ENCODE results near the gene OR11L1.

The OR11L1 gene, protein sequence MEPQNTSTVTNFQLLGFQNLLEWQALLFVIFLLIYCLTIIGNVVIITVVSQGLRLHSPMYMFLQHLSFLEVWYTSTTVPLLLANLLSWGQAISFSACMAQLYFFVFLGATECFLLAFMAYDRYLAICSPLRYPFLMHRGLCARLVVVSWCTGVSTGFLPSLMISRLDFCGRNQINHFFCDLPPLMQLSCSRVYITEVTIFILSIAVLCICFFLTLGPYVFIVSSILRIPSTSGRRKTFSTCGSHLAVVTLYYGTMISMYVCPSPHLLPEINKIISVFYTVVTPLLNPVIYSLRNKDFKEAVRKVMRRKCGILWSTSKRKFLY

GRCh38 chr1:247841796-247842195 lies at the start of gene OR11L1:
Gene OR11L1, minus strand, starts transcription at chr1:247841896. Its CDS starts 0 bp downstream, at chr1:247841896.
- DNase-seq: no peak

GRCh38 chr1:247884797-247885413 lies 43.2 kb upstream of the OR11L1 start:
- no peak for DNase-seq

GRCh38 chr1:247883346-247883745 lies 41.6 kb upstream of the OR11L1 start:
- DNase-seq: no peak

DNA sequence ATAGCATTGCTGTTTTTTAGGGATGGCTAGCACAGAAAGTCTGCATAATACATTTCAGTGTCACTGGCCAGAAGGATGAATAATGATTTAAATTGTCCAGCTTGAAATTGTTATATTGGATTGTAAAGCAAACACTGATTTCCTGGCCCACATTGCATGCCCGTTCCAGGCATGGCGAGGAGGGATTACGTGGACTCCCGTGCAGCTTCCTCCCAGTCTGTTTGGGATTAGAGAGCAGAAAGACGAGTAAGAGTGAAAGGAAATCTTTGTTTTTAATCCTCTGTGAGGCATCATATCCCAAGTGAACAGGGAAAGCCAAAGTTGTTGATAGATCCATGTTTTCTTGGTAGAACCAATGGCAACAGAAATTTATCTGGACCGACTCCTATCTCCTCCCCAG lies 23.7 kb upstream of the OR11L1 start:
- DNase-seq: no peak

- DNase-seq: no peak
Measured at GRCh38 chr1:247864644-247865043, 22.9 kb upstream of the OR11L1 start.

GRCh38 chr1:247862756-247863155 lies 21.1 kb upstream of the OR11L1 start:
- no peak for DNase-seq

DNA sequence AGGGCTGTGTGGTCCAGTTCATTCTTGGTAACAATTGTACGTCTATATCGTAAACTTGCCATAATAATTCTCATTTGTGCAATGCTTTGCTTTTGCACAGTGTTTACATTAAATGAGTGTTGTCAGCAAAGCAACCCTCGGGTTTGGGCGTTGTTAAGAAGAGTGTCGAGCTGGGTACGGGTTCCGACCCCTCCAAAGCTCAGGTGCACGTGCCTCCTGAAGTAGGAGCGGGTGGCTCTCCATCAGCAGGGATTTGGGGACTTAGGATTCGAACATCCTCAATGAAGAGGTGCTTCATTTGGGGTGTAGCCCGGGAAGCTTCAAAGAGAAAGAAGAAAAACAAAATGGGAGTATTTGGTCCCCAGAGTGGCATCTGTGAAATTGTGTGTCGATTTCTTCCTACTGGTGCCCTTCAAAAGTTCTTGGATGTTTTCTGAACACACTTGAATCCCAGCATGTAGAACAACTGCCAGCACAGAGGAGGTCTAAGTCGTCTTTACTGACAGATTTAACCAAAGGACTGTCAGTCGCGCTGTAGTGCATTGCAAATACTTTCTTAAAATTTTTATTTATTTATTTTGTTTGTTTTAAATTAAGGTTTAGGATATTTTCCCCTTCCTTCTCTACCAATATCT lies 16.4 kb upstream of the OR11L1 start:
- DNase-seq: no peak

GRCh38 chr1:247857069-247857984 lies 15.6 kb upstream of the OR11L1 start, which contains the start of gene TRIM58:
Gene TRIM58, plus strand, starts transcription at chr1:247857187. Its CDS starts 60 bp downstream, at chr1:247857247.
- DNase-seq: no peak

DNA sequence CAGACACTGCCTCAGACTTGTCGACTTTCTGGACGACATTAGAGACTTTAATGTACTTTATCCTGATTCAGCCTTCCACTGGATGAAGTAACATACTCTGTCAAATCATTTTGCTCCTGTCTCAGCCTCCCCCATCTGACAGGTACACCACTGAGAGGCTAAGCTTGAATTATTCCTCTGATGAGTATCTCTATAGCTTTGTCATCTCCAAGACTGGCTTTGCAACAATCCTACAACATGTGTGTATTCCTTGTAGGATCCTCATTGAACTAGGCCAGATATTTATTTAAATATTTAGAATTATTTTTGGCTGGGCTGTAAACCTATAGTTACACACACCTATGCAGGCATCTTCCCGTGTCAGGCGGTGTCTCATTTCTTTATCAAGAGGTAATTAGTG lies 14.2 kb upstream of the OR11L1 start:
- DNase-seq: no peak

GRCh38 chr1:247854899-247855545 lies 13.3 kb upstream of the OR11L1 start:
- DNase-seq: no peak

GRCh38 chr1:247849616-247850015 lies 7.9 kb upstream of the OR11L1 start:
- no peak for DNase-seq

DNA sequence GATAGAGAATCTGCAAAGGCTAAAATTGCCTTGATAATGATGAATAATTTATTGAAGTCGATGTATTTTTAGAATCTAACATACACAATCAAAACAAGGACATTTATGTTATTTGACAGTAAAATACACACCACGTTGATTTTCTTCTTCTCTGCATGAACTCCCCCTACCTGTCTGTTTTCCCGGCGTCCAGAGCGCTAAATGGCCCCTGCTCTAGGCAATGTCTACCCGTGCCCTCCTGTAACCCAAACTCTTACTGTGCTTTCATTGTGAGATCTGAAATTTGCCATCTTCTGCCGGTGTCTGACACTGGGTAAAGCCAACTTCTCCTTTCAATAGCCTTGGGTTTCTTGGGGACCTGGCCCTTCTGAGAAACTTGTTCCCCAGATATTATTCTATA lies 6.7 kb upstream of the OR11L1 start:
- DNase-seq: no peak

- DNase-seq: no peak
Measured at GRCh38 chr1:247845693-247846017, 4.0 kb upstream of the OR11L1 start.

DNA sequence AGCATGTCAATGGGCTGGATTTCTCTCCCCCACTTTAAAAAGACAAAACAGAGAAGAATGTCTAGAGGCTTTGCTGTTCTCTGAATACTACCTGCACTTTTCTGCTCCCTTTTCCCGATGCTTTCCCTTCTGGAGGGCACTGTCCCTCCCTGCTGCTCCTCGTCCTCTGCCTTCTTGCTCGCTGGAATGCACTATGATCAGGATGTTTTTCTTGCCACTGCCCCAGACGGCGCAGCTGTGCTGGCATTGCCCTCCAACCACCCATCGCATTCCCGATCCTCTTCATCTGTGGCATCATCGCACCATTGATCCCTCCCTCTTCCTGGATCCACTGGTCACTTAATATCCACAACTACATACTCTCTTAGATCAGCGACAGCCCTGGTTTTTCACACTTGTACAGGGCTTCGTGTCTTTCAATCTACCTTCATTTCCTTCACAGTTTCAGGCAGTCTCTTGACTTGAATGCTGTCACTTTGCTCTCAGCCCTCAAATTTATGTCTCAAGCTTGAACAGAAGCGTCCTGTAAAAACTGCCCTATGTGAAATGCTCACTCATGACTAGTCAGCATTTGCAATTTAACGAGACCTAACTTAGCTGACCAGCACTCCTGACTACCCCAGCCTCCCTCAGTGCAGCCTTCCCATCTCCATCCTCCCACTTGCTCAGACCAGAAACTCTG lies 3.5 kb upstream of the OR11L1 start:
- DNase-seq: no peak

- DNase-seq: no peak
Measured at GRCh38 chr1:247843411-247843810, 1.7 kb upstream of the OR11L1 start.

GRCh38 chr1:247840818-247841217 lies 878 bp downstream of the OR11L1 start:
- DNase-seq: no peak

- no peak for DNase-seq
Measured at GRCh38 chr1:247833601-247834000, 8.1 kb downstream of the OR11L1 start.

GRCh38 chr1:247829656-247830055 lies 12.0 kb downstream of the OR11L1 start:
- DNase-seq: no peak

- no peak for DNase-seq
Measured at GRCh38 chr1:247825362-247825761, 16.3 kb downstream of the OR11L1 start.

GRCh38 chr1:247824023-247824422 lies 17.7 kb downstream of the OR11L1 start, which contains the start of gene OR14A16:
Gene OR14A16, minus strand, starts transcription at chr1:247824119. Its CDS starts 8,390 bp downstream, at chr1:247815729.
- DNase-seq: no peak

DNA sequence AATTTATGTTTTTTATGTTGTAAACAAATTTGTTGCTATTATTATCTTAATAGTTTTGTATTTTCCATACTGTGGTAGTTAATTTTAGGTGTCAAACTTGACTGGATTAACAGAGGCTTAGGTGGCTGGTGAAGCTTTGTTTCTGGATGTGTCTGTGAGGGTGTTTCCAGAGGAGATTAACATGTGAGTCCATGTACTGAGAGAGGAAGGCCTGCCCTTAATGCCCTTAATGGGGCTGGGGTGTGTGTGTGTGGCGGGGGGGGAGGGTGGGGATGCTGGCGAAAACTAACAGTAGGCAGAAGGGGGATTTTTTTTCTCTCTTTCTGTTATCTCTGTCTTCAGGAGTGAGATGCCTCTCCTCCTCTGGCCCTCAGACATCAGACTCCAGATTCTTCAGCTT lies 19.6 kb downstream of the OR11L1 start:
- DNase-seq: no peak

DNA sequence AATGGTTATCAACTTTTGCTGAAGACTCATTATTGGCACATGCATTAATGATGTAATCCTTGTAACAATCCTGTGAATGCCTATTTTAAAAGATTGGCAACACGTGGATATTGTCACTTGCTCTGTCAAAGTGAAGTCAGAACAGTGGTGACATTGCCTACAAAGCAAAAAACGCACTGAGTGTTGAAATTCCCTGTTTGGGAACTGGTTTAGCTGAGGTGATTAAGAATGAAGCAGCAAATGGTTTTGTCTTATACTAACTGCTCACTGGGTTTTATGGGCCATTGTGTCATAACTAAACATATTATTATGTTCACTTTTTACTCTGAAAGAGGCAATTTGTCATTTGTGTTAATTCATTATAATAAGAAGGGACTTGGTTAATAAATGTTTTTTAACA lies 29.1 kb downstream of the OR11L1 start:
- no peak for DNase-seq

Measured in activated effector memory CD4-positive, alpha-beta T cell treated with Interleukin-2 at 50 U/mL for 16 hours (primary cell).